Keratinocyte (primary cell): ENCODE measurements around the gene CLIP2. TPM values are rescaled to one million over a fixed set of nuclear protein-coding genes. Genes with fewer than 3 reads are reported as not detected.
"Not testable (repeated sequence)": the region's sequence is repeated elsewhere in the genome, so short reads cannot be mapped to it uniquely, and the experiment has no call there.

Experiments
- DNase-seq: peaks from one replicate; pipeline ENCODE4 v3.0.0-alpha.2; 2011; ENCODE audit warnings: low read depth, missing footprints, low spot score
- FAIRE-seq: peaks from 2 replicates; lab custom pipeline; 2011; peaks lifted over from hg19 to GRCh38; lab: Jason Lieb, UNC
- H2AFZ ChIP-seq: 2 replicates; pipeline ENCODE4 v1.6.0; 2012; ENCODE audit warnings: low read length, control low read depth, inconsistent platforms; ENCODE audit not compliant: control insufficient read depth
- H3K27ac ChIP-seq: 2 replicates; pipeline ENCODE4 v1.5.1; 2011; ENCODE audit warnings: low read length; ENCODE audit not compliant: control insufficient read depth, insufficient read depth
- H3K27me3 ChIP-seq: 3 replicates; pipeline ENCODE4 v1.6.0; 2011; ENCODE audit warnings: low read length; ENCODE audit not compliant: control insufficient read depth, insufficient read depth; ENCODE audit errors: extremely low read depth
- H3K36me3 ChIP-seq, 2 experiments: 2 replicates in 1 of 2; 3 replicates in 1 of 2; pipeline ENCODE4 v1.5.1; 2011; ENCODE audit warnings: low read length in 2 of 2, mild to moderate bottlenecking in 1 of 2; ENCODE audit not compliant: control insufficient read depth in 2 of 2, insufficient read depth in 2 of 2; ENCODE audit errors: extremely low read depth in 1 of 2
- H3K4me1 ChIP-seq: 3 replicates; pipeline ENCODE4 v1.5.1; 2011; ENCODE audit warnings: low read length; ENCODE audit not compliant: control insufficient read depth, insufficient read depth; ENCODE audit errors: extremely low read depth
- H3K4me2 ChIP-seq: 3 replicates; pipeline ENCODE4 v1.6.0; 2011; ENCODE audit warnings: low read depth, low read length; ENCODE audit not compliant: control insufficient read depth, insufficient read depth; ENCODE audit errors: extremely low read depth
- H3K4me3 ChIP-seq, 3 experiments: fragments of 200-600 bp in 1 of 3; sonication (generic) in 1 of 3; 2 replicates in 2 of 3; 3 replicates in 1 of 3; pipeline ENCODE4 v1.5.1; 2011 to 2016; ENCODE audit warnings: low read length in 3 of 3, mild to moderate bottlenecking in 3 of 3, control low read depth in 2 of 3, inconsistent platforms in 1 of 3, low read depth in 1 of 3, mixed read lengths in 1 of 3, mixed run types in 1 of 3, moderate library complexity in 1 of 3; ENCODE audit not compliant: control insufficient read depth in 2 of 3, insufficient read depth in 2 of 3; ENCODE audit errors: extremely low read depth in 1 of 3
- H3K79me2 ChIP-seq: 2 replicates; pipeline ENCODE4 v1.6.0; 2012; ENCODE audit warnings: low read length; ENCODE audit not compliant: control insufficient read depth, insufficient read depth
- H3K9ac ChIP-seq: 3 replicates; pipeline ENCODE4 v1.6.0; 2011; ENCODE audit warnings: low read length; ENCODE audit not compliant: control insufficient read depth, insufficient read depth; ENCODE audit errors: extremely low read depth
- H3K9me1 ChIP-seq: 3 replicates; pipeline ENCODE4 v1.6.0; 2011; ENCODE audit warnings: low read length; ENCODE audit not compliant: control insufficient read depth, insufficient read depth; ENCODE audit errors: extremely low read depth
- H3K9me3 ChIP-seq: 2 replicates; pipeline ENCODE4 v1.5.1; 2012; ENCODE audit warnings: low read depth, low read length; ENCODE audit not compliant: control insufficient read depth
- H4K20me1 ChIP-seq: 3 replicates; pipeline ENCODE4 v1.6.0; 2011; ENCODE audit warnings: low read length; ENCODE audit not compliant: control insufficient read depth, insufficient read depth; ENCODE audit errors: extremely low read depth
- EZH2 ChIP-seq: IDR thresholded peaks from one replicate; pipeline ENCODE4 v1.6.1; 2012; ENCODE audit warnings: inconsistent platforms, mild to moderate bottlenecking, low read length, moderate library complexity
- dilution Hi-C: fragments of 300-500 bp; cut with MboI; formaldehyde crosslinking; loops from one replicate; pipeline ENCODE4 v1.7.0; 2020; ENCODE audit warnings: low sequenced_read_pairs; ENCODE audit not compliant: extremely low pct_ligation_motif_present
- polyA plus RNA-seq, 5 experiments: library from polyadenylated mRNA; depleted of rRNA in 3 of 5; stranded (reverse) in 3 of 5; stranded (forward) in 1 of 5; unstranded in 1 of 5; fragments of >200 nt; gene quantifications; 1 replicate in 1 of 5; 2 replicates in 3 of 5; 3 replicates in 1 of 5; pipeline versions ENCODE4 v1.2.1 to v1.2.3, GENCODE V29; 2011 to 2012; ENCODE audit warnings: missing spikeins in 2 of 5, low read depth in 1 of 5, low replicate concordance in 1 of 5
- TF ChIP-seq, protein P1 (sequence below), 3 experiments: IDR thresholded peaks in 1 of 3; conservative IDR thresholded peaks in 1 of 3; optimal IDR thresholded peaks in 1 of 3; 2 replicates in 2 of 3; 3 replicates in 1 of 3; pipeline versions ENCODE3 to v1.5.1; 2011; ENCODE audit warnings: low read length in 3 of 3, mild to moderate bottlenecking in 3 of 3, moderate library complexity in 2 of 3, control low read depth in 1 of 3, inconsistent platforms in 1 of 3; ENCODE audit not compliant: insufficient read depth in 2 of 3; ENCODE audit errors: extremely low read depth in 1 of 3

CLIP2 gene
- polyA plus RNA-seq, 1 donor (not counting 4 experiments of a cell fraction or from before 2014, with no cell fraction given): 2.6 TPM

DNA sequence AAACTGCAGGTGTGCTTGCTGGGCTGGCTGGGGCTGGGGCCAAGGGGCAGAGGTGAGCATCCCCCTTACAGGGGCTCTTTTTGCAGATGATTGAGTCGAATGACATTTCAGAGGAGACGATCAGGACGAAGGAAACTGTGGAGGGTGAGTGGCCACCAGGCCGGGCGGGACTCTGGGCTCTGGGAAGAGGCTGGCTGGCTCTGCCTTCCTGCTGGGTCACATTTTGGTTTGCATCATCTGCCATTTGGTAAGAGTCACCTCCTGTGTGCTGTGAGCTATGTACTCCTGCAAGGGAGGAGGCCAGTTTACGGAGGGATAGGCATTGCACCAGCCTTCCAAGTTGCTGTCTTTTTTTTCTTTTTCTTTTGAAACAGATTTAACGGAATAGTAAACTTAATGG, 91.5 kb downstream of the CLIP2 start:
- no peak for FAIRE-seq
- DNase-seq: no peak
- no peak overlapping the region for H3K4me2 ChIP-seq
- no peaks in the 10 kb centered on the region for H3K79me2 ChIP-seq
- H3K4me3 ChIP-seq: no peak overlapping the region
- no peaks in the 10 kb centered on the region for H4K20me1 ChIP-seq
- no peak overlapping the region for H2AFZ ChIP-seq
- no peaks in the 10 kb centered on the region for H3K4me1 ChIP-seq
- H3K36me3 ChIP-seq: peaks cover 0 to 4% of the 10 kb centered on the region in 2 experiments
- H3K9me3 ChIP-seq: no peaks in the 10 kb centered on the region
- no peaks in the 10 kb centered on the region for H3K9me1 ChIP-seq
- H3K9ac ChIP-seq: no peak overlapping the region
- dilution Hi-C loops: no loop called here
- TF ChIP-seq, protein P1, sequence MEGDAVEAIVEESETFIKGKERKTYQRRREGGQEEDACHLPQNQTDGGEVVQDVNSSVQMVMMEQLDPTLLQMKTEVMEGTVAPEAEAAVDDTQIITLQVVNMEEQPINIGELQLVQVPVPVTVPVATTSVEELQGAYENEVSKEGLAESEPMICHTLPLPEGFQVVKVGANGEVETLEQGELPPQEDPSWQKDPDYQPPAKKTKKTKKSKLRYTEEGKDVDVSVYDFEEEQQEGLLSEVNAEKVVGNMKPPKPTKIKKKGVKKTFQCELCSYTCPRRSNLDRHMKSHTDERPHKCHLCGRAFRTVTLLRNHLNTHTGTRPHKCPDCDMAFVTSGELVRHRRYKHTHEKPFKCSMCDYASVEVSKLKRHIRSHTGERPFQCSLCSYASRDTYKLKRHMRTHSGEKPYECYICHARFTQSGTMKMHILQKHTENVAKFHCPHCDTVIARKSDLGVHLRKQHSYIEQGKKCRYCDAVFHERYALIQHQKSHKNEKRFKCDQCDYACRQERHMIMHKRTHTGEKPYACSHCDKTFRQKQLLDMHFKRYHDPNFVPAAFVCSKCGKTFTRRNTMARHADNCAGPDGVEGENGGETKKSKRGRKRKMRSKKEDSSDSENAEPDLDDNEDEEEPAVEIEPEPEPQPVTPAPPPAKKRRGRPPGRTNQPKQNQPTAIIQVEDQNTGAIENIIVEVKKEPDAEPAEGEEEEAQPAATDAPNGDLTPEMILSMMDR (optimal IDR thresholded peaks at IDR 0.05 in 1 of 3, IDR thresholded peaks at IDR 0.05 in 1 of 3, conservative IDR thresholded peaks at IDR 0.05 in 1 of 3; ENCODE audit: extremely low read depth in 1 of 3, insufficient read depth in 2 of 3, low read length in 3 of 3): no peak
- TF ChIP-seq EZH2: no peak
- H3K27me3 ChIP-seq: no peaks in the 10 kb centered on the region
- no peak overlapping the region for H3K27ac ChIP-seq

DNA sequence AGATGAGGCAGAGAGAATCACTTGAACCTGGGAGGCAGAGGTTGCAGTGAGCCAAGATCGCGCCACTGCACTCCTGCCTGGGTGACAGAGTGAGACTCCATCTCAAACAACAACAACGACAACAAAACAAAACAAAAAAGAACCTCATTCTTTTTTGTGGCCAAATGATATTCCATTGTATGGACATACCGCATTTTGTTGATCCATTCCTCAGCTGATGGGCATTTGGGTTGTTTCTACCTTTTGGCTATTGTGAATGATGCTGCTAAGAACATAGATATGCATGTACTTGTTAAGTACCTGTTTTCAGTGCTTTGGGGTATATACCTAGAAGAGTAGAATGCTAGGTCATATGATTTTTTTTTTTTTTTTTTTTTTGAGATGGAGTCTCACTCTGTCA, 94.9 kb downstream of the CLIP2 start:
- DNase-seq, H3K27me3 ChIP-seq, H3K36me3 ChIP-seq, dilution Hi-C loops, H3K4me3 ChIP-seq, FAIRE-seq, H3K9ac ChIP-seq, H3K27ac ChIP-seq, H3K9me1 ChIP-seq, H2AFZ ChIP-seq, H3K4me1 ChIP-seq, H3K79me2 ChIP-seq, H4K20me1 ChIP-seq, H3K4me2 ChIP-seq, H3K9me3 ChIP-seq: not testable (repeated sequence)

DNA sequence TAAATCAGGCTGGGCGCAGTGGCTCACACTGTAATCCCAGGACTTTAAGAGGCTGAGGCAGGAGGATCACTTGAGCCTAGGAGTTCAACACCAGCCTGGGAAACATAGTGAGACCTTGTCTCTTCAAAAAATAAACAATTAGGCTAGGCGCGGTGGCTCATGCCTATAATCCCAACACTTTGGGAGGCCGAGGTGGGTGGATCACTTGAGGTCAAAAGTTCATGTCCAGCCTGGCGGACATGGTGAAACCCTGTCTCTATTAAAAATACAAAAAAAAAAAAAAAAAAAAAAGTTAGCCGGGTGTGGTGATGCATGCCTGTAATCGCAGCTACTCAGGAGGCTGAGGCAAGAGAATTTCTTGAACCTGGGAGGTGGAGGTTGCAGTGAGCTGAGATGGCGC, 95.6 kb downstream of the CLIP2 start:
- H3K27ac ChIP-seq, H3K9ac ChIP-seq, H2AFZ ChIP-seq, dilution Hi-C loops, H3K36me3 ChIP-seq, DNase-seq, H3K4me2 ChIP-seq, H3K9me1 ChIP-seq, H3K9me3 ChIP-seq, H4K20me1 ChIP-seq, H3K27me3 ChIP-seq, H3K79me2 ChIP-seq, FAIRE-seq, H3K4me3 ChIP-seq, H3K4me1 ChIP-seq: not testable (repeated sequence)
